Activated CD8-positive, alpha-beta T cell treated with anti-CD3 and anti-CD28 coated beads for 36 hours (primary cell): ENCODE measurements around the gene KDM7A. TPM values are rescaled to one million over a fixed set of nuclear protein-coding genes. Genes with fewer than 3 reads are reported as not detected.

Experiments
- ATAC-seq: fragments of 200-7000 bp; cut with Tn5 transposase; one replicate; pipeline ENCODE4 v1.10.0; 2021; ENCODE audit warnings: mild to moderate bottlenecking, moderate library complexity
- CTCF ChIA-PET: fragments of 350-600 bp; sonication (Branson Sonifier 250); formaldehyde crosslinking; loops from one replicate; lab custom pipeline; 2021; ENCODE audit warnings: antibody characterized with exemption; lab: Charles Lee
- POLR2A ChIA-PET: fragments of 350-600 bp; sonication (Branson Sonifier 250); formaldehyde crosslinking; loops from one replicate; lab custom pipeline; 2021; ENCODE audit warnings: antibody characterized with exemption; lab: Charles Lee
- DNase-seq: peaks from one replicate; pipeline ENCODE4 v3.0.0-alpha.2; 2020
- H3K27ac Mint-ChIP-seq: one replicate; pipeline ENCODE4 v1.8.0; 2021; ENCODE audit warnings: mild to moderate bottlenecking, mixed read lengths
- H3K27me3 Mint-ChIP-seq: one replicate; pipeline ENCODE4 v1.8.0; 2021; ENCODE audit warnings: mixed read lengths
- H3K36me3 Mint-ChIP-seq: one replicate; pipeline ENCODE4 v1.8.0; 2021; ENCODE audit warnings: low read depth, mixed read lengths
- H3K4me1 Mint-ChIP-seq: one replicate; pipeline ENCODE4 v1.8.0; 2021; ENCODE audit warnings: low read depth, mixed read lengths
- H3K4me3 Mint-ChIP-seq: one replicate; pipeline ENCODE4 v1.8.0; 2021; ENCODE audit warnings: mild to moderate bottlenecking, moderate library complexity, mixed read lengths
- H3K9me3 Mint-ChIP-seq: one replicate; pipeline ENCODE4 v1.8.0; 2021; ENCODE audit warnings: mixed read lengths
- intact Hi-C: fragments of 100-400 bp; cut with micrococcal nuclease; formaldehyde crosslinking; loops from one replicate; pipeline ENCODE4 v1.10.0; 2022
- total RNA-seq, 2 experiments: library from RNA; stranded (reverse); gene quantifications; one replicate each; pipeline ENCODE4 v1.2.3, GENCODE V29; 2021
- TF ChIP-seq, protein P1 (sequence below): fragments of 200-600 bp; IDR thresholded peaks from one replicate; pipeline ENCODE4 v1.8.0; 2022; ENCODE audit warnings: antibody characterized with exemption, mild to moderate bottlenecking

The KDM7A gene
- total RNA-seq, 2 experiments from 2014 or later: 21.1 to 22.9 TPM

DNA sequence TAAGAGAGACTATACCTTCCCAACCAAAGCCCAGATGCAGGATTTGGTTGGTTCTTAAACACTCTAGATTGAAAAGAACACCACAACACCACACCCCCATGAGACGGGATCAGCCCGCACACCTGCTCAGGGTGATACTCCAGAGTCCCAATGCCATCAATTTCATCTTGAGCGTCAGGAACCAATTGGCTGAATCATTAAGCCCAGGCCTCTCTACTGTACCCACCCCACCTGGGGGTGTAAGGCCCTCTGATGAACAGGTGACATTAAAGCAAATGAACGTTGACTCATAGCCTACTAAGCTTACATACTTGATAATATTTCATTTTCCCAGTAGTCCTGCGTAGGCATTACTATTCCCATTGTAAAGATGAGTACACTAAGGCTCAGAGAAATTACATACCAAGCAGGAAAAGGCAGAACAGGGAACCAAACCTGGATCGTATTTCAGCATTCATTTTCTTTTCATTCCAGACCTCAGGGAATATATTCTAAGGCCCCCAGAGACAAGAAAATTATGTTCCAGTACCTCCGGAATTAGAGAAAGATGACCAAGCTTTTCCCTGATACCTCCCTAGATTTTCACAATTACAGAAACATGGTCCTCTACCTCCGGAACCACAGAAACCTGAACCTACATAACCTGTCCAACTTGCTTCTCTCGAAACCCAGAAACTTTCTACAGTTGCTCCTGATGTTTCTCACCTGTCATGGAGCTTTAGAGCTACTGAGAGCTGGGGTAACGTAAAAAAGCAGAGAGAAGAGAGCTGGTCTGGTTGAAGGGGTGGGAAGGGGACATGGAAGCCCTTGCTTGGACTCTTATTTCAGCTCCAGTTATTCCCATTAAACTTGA lies 43.1 kb upstream of the KDM7A start:
- no peak for ATAC-seq
- no peak overlapping the region for H3K27ac Mint-ChIP-seq
- no peak overlapping the region for H3K4me3 Mint-ChIP-seq
- H3K27me3 Mint-ChIP-seq: no peaks in the 10 kb centered on the region
- intact Hi-C loops: no loop called here
- no peaks in the 10 kb centered on the region for H3K36me3 Mint-ChIP-seq
- ChIA-PET CTCF (interaction anchor here (1.1 kb wide), 1 partner anchor 85 kb away, joined by 3 read pairs; no protein-coding TSS in a partner anchor), POLR2A (interaction anchor here (1.7 kb wide), 1 partner anchor 11 kb away, joined by 6 read pairs; no protein-coding TSS in a partner anchor)
- no peak for DNase-seq
- H3K4me1 Mint-ChIP-seq: peaks cover 28% of the 10 kb centered on the region
- TF ChIP-seq, protein P1, sequence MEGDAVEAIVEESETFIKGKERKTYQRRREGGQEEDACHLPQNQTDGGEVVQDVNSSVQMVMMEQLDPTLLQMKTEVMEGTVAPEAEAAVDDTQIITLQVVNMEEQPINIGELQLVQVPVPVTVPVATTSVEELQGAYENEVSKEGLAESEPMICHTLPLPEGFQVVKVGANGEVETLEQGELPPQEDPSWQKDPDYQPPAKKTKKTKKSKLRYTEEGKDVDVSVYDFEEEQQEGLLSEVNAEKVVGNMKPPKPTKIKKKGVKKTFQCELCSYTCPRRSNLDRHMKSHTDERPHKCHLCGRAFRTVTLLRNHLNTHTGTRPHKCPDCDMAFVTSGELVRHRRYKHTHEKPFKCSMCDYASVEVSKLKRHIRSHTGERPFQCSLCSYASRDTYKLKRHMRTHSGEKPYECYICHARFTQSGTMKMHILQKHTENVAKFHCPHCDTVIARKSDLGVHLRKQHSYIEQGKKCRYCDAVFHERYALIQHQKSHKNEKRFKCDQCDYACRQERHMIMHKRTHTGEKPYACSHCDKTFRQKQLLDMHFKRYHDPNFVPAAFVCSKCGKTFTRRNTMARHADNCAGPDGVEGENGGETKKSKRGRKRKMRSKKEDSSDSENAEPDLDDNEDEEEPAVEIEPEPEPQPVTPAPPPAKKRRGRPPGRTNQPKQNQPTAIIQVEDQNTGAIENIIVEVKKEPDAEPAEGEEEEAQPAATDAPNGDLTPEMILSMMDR: no peak
- H3K9me3 Mint-ChIP-seq: peaks cover 7% of the 10 kb centered on the region

DNA sequence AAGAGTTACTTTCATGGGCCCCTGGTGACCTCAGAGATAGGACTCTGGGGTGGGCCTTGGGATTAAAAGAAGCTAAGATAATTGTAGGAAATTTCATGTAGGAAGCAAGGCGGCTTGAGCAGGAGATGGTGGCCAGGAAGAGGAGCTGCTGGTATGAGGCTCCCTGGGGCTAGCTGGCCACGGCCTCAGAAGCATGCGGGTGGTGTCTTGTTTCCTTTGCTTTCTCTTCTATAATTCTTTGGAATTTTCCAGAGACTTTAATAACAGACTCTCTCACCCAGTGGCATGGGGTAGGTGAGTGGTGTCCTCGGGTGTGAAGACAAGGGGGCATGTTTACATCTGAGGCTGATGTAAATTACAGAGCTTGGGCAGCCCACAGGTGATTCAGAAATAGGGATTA lies 41.9 kb upstream of the KDM7A start:
- intact Hi-C loops: no loop called here
- Mint-ChIP-seq H3K9me3 (peaks cover 7% of the 10 kb centered on the region), H3K27me3 (no peaks in the 10 kb centered on the region), H3K27ac (no peak overlapping the region), H3K4me3 (no peak overlapping the region), H3K36me3 (no peaks in the 10 kb centered on the region), H3K4me1 (peaks cover 30% of the 10 kb centered on the region)
- DNase-seq (no peak), ATAC-seq (no peak)
- ChIA-PET CTCF (no interaction called here), POLR2A (no interaction called here)
- TF ChIP-seq, protein P1: no peak

DNA sequence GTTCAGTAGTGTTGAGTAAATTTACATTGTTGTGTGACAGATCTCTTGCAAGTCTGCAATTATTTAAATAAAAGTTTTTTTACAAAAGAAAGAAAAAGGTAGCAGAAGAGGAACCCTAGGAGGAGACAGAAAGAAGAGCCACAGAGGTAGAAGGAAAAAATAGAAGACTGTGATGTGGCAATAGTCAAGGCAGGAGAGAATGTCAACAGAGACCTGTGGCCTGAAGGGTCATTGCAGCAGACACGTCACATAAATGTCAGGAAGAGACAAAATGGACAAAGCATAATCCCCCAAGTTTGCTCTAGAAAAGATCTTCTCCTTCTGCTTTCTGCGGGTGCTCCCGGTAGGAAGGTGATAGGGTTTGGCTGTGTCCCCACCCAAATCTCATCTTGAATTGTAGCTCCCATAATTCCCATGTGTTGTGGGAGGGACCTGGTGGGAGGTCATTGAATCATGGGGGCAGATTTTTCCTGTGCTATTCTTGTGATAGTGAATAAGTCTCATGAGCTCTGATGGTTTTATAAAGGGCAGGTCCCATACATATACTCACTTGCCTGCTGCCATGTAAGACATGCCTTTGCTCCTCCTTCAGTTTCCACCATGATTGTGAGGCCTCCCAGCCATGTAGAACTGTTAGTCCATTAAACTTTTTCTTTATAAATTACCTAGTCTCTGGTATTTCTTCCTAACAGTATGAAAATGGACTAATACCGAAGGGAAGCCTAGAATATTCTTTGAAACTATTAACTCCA lies 41.1 kb upstream of the KDM7A start:
- TF ChIP-seq, protein P1: no peak
- ChIA-PET CTCF (no interaction called here), POLR2A (no interaction called here)
- Mint-ChIP-seq H3K27me3 (no peaks in the 10 kb centered on the region), H3K4me1 (peaks cover 26% of the 10 kb centered on the region), H3K9me3 (peaks cover 7% of the 10 kb centered on the region), H3K27ac (no peak overlapping the region), H3K4me3 (no peak overlapping the region), H3K36me3 (no peaks in the 10 kb centered on the region)
- ATAC-seq: no peak
- no peak for DNase-seq
- intact Hi-C loops: no loop called here

DNA sequence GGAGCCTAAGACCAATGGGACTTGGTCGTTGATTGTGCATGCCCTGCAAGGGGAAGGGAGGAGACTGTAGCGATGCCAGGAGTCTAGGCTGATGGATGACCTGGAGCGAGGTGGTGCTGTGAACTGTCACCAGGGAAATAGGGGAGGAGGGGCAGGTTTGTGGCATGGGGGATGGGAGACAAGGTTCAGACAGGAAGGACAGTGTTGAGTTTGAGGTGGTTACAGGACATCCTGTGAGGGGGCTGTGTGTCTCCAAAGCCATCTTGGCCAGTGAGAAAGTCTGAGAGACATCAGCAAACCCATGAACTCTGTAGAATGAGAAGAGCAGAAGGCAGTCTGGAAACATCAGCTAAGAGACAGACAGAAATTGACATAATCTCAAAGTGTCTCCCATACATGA lies 38.5 kb upstream of the KDM7A start:
- POLR2A ChIA-PET: interaction anchor here (1.9 to 5.7 kb wide), 2 partner anchors 9 to 15 kb away, joined by 5 to 24 read pairs; no protein-coding TSS in a partner anchor
- CTCF ChIA-PET: no interaction called here

More for the DNA sequence above, 38.5 kb upstream of the KDM7A start:
- no peaks in the 10 kb centered on the region for H3K36me3 Mint-ChIP-seq
- DNase-seq (peak; percentile 24), ATAC-seq (no peak)
- no peaks in the 10 kb centered on the region for H3K27me3 Mint-ChIP-seq
- H3K27ac Mint-ChIP-seq: no peak overlapping the region
- H3K4me1 Mint-ChIP-seq: peaks cover 39% of the 10 kb centered on the region
- H3K9me3 Mint-ChIP-seq: peaks cover 7% of the 10 kb centered on the region
- H3K4me3 Mint-ChIP-seq: no peak overlapping the region
- intact Hi-C loops: no loop called here
- TF ChIP-seq, protein P1: no peak
